ENCODE measurements around the gene ZNF837. TPM values are rescaled to one million over a fixed set of nuclear protein-coding genes. Genes with fewer than 3 reads are reported as not detected.
"Not testable (repeated sequence)": the region's sequence is repeated elsewhere in the genome, so short reads cannot be mapped to it uniquely, and the experiment has no call there.

Gene ZNF837
- total RNA-seq, 1 experiment from 2014 or later, result 4.4 TPM

DNA sequence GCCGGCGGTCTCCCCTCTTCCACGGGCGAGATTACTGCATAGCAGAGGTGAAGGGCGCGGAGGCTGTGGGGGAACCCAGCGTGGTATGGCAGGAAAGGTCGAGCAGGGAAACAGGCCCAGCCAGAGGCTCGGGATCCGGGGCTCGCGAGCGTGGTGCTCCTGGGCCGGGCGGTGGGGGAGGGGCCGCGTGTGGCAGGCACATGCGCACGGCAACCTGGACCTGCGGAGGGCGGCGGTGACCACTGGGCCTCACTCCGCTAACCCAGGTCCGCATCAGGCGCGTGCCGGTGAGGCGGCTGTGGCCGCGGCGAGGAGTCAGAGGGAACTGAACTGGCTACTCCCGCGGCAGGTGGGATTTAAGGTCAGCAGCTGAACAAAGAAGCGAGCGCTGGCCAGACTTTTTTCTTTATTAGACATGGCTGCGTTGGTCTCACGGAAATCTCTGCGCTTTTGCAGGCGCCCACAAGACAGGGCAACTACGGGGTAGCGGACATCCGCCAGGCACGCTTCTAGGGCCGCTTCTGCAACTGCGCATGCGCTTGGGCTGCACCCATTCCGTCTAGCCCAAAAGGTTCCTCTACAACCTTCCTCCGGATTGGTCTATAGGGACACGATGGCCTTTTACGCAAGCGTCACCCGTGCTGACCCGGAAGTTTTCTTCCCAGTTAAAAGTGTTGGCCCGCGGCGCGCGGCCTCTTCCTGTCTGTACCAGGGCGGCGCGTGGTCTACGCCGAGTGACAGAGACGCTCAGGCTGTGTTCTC is 5.9 kb upstream of the ZNF837 start, which contains the start of gene RPS5:
TSS of gene RPS5 (plus strand) at position 694 of the 762 bp plus-strand sequence. CDS start 869 bp downstream, outside the sequence.
- peak within 1 kb of the TSS; percentile 85 for H3K4me3 ChIP-seq (ENCODE audit: insufficient read depth, low read depth, low read length)
- peaks cover 15% of the 10 kb centered on the region for H3K36me3 ChIP-seq (replicated peaks; ENCODE audit: control insufficient read depth, insufficient read depth, low read length)
- DNase-seq, result peak; percentile 99
- H3K27me3 ChIP-seq (ENCODE audit: control insufficient read depth, insufficient read depth, low read length), result no peaks in the 10 kb centered on the region

DNA sequence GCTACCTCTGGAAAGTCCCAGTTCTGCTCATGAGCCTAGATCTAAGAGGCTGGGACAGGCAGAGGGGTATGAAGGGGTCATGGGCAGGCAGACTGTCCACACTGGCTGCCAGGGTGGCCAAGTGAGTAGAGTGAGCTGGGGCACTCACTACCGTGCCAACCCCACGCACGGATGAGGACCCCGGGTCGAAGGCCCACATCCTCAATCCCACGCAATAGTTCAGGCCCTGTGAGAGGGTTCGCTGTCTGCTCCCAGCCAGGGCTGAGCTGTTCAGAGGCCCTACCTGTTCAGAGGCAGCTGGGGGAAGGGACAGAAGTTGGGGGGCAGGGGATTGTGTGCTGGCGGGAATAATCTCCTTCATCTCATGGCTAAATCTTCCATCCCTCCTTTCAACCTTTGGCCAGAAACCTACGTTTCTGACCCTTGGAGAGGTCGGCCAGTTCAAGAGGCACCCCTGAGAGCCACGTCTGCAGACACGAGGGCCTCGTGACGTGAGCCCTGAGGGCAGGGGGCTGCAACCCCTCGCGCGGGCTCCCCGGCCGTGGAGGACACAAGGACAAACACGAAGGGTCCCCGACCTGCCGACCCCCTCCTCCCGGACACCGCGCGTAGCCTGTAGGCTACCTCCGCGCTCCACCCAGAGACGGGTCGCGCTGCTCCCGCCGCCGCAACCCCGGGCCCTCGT is 5.2 kb upstream of the ZNF837 start:
- DNase-seq, result peak; percentile 72
- peaks cover 13% of the 10 kb centered on the region for H3K36me3 ChIP-seq (replicated peaks; ENCODE audit: control insufficient read depth, insufficient read depth, low read length)
- peak overlapping the region; percentile 85 for H3K4me3 ChIP-seq (ENCODE audit: insufficient read depth, low read depth, low read length)
- H3K27me3 ChIP-seq (ENCODE audit: control insufficient read depth, insufficient read depth, low read length), result no peaks in the 10 kb centered on the region

DNA sequence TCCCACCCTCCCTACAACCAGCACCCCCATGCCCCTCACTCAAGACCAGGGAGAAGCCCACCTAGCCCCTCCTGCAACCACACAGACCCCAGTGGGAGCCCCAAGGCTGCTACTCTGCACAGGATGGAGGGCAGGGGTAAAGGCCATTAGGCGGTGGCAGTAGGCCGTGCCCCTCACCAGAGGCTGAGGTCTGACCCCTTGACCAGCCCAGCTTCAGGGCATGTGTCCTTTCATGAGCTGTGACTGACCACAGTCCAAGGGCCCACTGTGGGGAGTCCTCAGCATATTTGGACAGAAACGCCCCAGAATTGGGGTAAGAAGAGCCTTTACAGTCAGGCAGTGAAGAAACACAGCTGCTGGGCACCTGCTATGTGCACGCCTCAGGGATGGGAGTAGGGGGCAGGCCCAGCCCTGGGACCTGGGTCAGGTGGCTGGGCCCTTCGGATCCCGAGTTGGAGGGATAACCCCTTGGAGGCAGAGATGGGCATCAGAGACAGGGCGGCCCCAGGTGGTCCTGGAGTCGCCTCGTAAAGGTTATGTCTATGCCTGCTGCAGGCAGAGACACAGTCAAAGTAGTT is 4.6 kb upstream of the ZNF837 start:
- H3K4me3 ChIP-seq (ENCODE audit: insufficient read depth, low read depth, low read length), result peak overlapping the region; percentile 85; the same call in 1 of the 2 replicates
- H3K36me3 ChIP-seq (replicated peaks; ENCODE audit: control insufficient read depth, insufficient read depth, low read length), result peaks cover 9% of the 10 kb centered on the region
- DNase-seq, result no peak
- no peaks in the 10 kb centered on the region for H3K27me3 ChIP-seq (ENCODE audit: control insufficient read depth, insufficient read depth, low read length)

DNA sequence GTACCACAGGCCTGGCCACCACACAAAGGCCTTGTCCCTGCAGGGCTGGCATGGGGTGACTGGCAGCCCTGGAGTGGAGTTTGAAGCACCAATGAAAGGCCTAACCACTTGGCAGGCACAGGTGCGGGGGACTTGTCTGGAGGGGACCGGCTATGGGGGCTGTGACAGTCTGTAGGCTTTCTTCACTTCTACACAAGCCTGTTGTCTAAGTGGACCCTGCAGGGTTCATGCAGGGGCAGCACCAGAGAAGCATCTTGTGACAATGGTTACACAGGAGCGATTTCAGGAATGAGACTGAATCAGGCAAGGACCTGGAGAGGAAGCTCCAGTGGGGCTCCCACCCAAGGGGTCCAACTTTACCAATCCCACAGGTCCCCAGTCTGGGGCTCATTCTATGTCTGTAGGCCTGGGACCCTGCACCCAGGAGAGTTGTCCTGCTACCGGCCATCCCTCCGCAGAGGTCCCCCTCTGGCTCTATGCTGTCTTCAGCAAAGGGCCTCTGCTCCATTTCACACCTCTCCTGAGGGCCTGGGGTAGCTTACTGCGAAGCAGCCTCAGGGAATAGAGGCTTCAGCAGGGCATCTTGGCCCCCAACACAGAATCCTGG is 2.3 kb upstream of the ZNF837 start:
- no peak overlapping the region for H3K4me3 ChIP-seq (ENCODE audit: insufficient read depth, low read depth, low read length)
- H3K36me3 ChIP-seq (replicated peaks; ENCODE audit: control insufficient read depth, insufficient read depth, low read length), result peaks cover 2% of the 10 kb centered on the region
- H3K27me3 ChIP-seq (ENCODE audit: control insufficient read depth, insufficient read depth, low read length), result no peaks in the 10 kb centered on the region
- no peak for DNase-seq

DNA sequence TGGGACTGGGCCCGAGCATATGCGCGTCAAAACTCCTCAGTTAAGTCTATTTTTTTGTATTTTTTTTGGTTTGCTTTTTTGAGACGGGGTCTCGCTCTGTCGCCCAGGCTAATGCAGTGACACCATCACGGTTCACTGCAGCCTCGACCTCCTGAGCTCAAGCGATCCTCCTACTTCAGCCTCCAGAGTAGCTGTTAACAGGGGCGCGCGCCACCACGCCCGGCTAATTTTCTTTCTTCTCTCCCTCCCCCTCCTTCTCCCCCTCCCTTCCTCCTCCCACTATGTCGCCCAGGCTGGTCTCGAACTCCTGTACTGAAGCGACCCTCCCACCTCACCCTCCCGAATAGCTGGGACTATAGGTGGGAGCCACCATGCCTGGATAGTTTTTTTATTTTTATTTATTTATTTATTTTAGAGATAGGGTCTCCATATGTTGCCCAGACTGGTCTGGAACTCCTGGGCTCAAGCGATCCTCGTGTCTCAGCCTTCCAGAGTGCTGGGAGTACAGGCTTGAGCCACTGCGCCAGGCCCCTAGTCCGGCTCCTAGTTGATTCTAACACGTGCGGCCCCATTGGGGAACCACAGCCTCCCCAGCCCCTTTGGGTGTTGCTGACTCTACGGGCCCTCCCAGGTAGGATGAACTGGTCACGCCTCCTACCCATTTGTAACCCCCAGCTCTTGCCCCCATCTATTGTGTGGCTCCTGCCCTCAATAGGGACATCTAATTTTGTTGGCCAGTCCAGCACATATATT is 806 bp upstream of the ZNF837 start:
- no peaks in the 10 kb centered on the region for H3K36me3 ChIP-seq (replicated peaks; ENCODE audit: control insufficient read depth, insufficient read depth, low read length)
- H3K27me3 ChIP-seq (ENCODE audit: control insufficient read depth, insufficient read depth, low read length), result no peaks in the 10 kb centered on the region
- no peak for DNase-seq
- H3K4me3 ChIP-seq (ENCODE audit: insufficient read depth, low read depth, low read length), result peak overlapping the region; percentile 74

DNA sequence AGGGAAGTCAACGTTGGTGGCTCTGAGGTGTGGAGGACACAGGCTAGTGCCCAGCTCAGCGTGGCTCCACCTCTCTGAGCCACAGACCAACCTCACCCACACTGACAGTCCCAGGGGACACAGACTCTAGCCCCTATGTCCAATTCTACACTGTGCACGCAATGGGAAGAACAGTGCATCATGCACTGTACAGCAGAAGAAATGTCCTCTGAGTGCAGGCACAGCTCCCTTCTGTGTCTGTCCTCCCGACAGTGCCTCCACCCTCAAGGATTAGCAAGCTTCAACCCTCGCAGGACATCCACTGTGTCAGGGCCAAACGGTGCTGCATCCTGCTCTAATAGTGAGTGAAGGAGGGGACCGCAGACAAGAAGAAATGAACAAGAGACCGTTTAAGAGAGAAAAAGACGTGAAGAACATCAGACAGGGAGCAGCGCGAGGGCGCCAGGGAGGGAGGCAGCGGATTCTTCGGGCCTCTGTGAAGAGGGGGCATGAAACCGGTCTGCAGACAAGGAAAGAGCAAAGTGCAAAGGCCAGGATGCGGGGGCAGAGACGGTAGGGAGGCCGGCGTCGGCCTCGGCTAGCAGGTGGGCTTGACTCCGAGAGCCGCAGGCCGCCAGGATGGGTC is 681 bp downstream of the ZNF837 start:
- no peaks in the 10 kb centered on the region for H3K36me3 ChIP-seq (replicated peaks; ENCODE audit: control insufficient read depth, insufficient read depth, low read length)
- DNase-seq, result no peak
- H3K4me3 ChIP-seq (ENCODE audit: insufficient read depth, low read depth, low read length), result peak overlapping the region; percentile 74
- H3K27me3 ChIP-seq (ENCODE audit: control insufficient read depth, insufficient read depth, low read length), result no peaks in the 10 kb centered on the region

DNA sequence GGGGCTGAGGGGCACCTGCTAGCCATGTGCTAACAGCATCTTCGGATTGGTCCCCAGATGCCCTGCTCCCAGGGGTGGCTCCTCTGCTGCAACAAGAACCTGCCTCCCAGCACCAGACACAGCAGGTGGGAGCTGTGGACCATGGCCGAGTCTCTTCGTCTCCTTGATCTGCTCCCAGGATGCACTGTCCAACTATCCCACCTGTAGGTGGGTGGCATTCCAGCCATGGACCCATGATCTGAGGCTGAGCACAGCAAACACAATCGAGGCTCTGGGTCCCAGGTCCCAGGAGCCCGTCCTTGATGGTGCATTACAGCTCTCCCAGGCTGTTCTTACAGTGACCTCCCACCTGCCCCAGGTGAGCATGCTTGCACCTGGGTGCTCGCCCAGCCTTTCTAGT is 1.6 kb downstream of the ZNF837 start:
- H3K4me3 ChIP-seq (ENCODE audit: insufficient read depth, low read depth, low read length), result no peak overlapping the region
- H3K27me3 ChIP-seq (ENCODE audit: control insufficient read depth, insufficient read depth, low read length), result no peaks in the 10 kb centered on the region
- DNase-seq, result no peak
- H3K36me3 ChIP-seq (replicated peaks; ENCODE audit: control insufficient read depth, insufficient read depth, low read length), result no peaks in the 10 kb centered on the region

DNA sequence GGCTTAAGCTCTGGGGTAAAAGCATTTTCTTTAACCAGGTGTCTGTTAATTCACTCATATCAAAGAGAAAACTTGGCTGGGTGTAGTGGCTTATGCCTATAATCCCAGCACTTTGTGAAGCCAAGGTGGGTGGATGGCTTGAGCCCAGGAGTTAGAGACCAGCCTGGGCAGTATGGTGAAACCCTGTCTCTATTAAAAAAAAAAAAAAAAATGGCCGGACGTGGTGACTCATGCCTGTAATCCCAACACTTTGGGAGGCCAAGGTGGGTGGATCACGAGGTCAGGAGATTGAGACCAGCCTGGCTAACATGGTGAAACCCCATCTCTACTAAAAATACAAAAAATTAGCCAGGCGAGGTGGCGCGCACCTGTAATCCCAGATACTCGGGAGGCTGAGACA is 4.1 kb downstream of the ZNF837 start:
- not testable (repeated sequence) for H3K27me3 ChIP-seq (ENCODE audit: control insufficient read depth, insufficient read depth, low read length); H3K4me3 ChIP-seq (ENCODE audit: insufficient read depth, low read depth, low read length); DNase-seq; H3K36me3 ChIP-seq (replicated peaks; ENCODE audit: control insufficient read depth, insufficient read depth, low read length)

DNA sequence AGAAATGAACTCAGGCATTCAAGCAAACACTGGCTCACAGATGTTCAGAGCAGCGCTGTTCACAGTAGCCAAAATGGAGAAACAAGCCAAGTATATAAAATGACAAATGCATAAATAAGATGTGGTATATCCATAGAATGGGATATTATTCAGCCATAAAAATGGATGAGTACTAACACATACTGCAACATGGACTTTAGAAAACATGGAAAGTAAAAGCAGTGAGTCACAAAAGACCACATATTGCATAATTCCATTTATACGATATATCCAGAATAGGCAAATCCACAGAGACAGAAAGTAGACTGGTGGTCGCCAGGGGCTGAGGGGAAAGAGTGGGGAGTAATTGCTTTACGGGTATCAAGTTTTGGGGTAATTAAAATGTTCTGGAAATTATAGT is 6.6 kb downstream of the ZNF837 start:
- no peak for DNase-seq
- no peaks in the 10 kb centered on the region for H3K27me3 ChIP-seq (ENCODE audit: control insufficient read depth, insufficient read depth, low read length)
- H3K36me3 ChIP-seq (replicated peaks; ENCODE audit: control insufficient read depth, insufficient read depth, low read length), result no peaks in the 10 kb centered on the region
- H3K4me3 ChIP-seq (ENCODE audit: insufficient read depth, low read depth, low read length), result no peak overlapping the region

DNA sequence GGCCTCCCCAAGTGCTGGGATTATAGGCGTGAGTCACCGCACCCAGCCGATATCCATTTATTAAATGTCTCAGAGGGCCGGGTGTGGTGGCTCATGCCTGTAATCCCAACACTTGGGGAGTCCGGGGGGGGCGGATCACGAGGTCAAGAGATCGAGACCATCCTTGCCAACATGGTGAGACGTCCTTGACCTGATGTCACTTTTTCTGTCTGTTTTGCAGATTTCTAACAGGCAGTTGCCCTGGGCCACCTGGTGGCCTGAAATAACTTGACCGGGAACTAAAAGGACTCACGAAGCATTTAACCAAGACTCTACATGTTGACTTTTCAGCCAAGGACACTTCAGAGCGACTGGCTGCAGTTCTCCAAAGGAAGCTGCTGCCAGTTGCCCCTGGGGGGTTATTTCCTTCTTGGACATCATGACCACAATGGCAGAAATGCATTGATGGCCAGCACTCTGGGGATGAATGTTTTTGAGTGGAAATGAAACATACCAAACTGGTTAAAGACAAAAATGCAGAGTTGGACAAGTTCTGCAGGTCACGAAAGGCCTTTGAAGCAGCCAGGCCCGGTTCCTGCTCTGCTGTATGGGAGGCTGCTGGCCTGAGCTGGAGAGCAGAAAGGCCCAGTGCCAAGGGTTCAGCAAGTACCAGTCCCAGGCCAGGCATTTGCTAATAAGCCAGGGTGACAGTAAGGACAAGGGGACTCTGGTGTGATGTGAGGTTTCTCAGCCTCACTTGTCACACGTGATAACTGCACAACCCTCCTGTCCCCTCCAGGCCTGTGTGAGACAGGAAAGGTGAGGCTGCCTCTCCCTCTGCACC is 8.3 kb downstream of the ZNF837 start:
- Histone ChIP-seq H3K27me3 (ENCODE audit: control insufficient read depth, insufficient read depth, low read length) (no peaks in the 10 kb centered on the region), H3K4me3 (ENCODE audit: insufficient read depth, low read depth, low read length) (no peak overlapping the region), H3K36me3 (replicated peaks; ENCODE audit: control insufficient read depth, insufficient read depth, low read length) (no peaks in the 10 kb centered on the region)
- DNase-seq, result peak; percentile 66

DNA sequence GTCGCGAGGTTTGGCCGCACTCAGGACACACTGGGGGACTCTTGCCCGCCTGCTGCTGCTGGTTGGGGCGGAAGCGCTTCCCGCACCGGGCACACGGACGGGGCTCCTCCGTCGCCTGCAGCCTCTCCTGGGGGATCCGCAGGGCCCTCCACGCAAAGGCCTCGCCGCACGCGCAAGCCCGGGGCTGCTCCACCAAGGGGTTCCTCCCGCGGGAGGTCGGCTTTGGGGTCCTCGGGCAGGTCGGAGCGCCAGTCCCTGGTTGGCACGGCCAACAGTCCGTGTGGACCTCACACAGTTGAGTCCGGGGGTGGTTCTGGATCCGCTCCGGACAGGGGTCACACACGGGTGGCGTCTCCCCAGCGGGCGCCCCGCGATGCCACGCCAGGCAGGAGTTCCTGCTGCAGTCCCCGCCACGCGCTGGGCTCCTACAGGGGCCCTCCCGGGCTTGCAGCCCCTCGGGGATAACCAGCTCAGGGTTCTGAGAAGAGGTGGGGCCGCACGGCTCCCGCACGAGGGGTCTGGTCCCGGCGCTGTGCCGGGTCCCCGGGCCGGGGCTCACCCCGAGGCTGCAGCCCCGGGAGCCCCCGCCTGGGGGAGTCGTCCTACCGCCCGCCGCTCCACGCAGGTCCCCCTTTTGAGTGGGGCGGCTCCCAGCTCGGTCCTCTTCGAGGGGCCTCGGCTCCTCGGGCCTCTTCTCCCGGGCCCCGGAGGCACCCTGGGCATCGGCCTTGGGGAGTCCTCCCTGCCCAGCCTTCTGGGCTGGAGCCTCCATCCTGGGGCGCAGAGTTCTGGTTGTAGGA is 12.1 kb downstream of the ZNF837 start:
- DNase-seq, result peak; percentile 73
- no peak overlapping the region for H3K4me3 ChIP-seq (ENCODE audit: insufficient read depth, low read depth, low read length)
- no peaks in the 10 kb centered on the region for H3K27me3 ChIP-seq (ENCODE audit: control insufficient read depth, insufficient read depth, low read length)
- no peaks in the 10 kb centered on the region for H3K36me3 ChIP-seq (replicated peaks; ENCODE audit: control insufficient read depth, insufficient read depth, low read length)

DNA sequence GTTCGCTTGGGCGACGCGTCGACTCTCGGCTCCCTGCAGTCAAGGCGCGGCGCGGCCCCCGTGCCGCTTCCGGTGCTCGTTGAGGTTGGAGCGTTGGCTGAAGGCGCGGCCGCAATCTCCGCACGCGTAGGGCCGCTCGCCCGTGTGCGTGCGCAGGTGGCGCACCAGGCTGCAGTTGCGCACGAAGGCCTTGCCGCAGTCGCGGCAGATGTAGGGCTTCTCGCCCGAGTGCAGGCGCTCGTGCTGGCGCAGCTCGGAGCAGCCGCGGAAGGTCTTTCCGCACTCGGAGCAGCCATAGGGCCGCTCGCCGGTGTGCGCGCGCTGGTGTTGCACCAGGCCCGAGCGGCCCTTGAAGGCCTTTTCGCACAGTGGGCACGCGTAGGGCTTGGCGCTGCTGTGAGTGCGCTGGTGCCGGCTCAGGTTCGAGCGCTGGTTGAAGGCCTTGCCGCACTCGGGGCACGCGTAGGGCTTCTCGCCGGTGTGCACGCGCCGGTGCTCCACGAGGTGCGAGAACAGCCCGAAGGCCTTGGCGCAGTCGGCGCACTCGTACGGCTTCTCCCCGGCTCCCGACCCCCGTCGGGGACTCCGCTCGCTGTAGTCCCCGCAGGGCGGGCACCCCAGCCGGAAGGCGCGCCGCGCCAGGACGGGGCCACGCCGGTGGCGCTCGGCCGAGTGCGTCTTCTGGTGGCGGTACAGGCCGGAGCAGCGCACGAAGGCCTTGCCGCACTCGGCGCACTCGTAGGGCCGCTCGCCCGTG is 13.0 kb downstream of the ZNF837 start:
- H3K4me3 ChIP-seq (ENCODE audit: insufficient read depth, low read depth, low read length), result no peak overlapping the region
- peak; percentile 58 for DNase-seq
- H3K27me3 ChIP-seq (ENCODE audit: control insufficient read depth, insufficient read depth, low read length), result no peaks in the 10 kb centered on the region
- H3K36me3 ChIP-seq (replicated peaks; ENCODE audit: control insufficient read depth, insufficient read depth, low read length), result no peaks in the 10 kb centered on the region

Measured in H7 (cell line).